GM06990 (cell line): Measurements from ENCODE around the gene C1orf21.

ENCODE experiments used
- DNase-seq: peaks from one replicate; pipeline ENCODE4 v3.0.0-alpha.2; 2011; ENCODE audit not compliant: insufficient read length; ENCODE audit errors: extremely low read depth
- H3K27me3 ChIP-seq: replicated peaks from 2 replicates; pipeline ENCODE4 v1.6.0; 2011; ENCODE audit warnings: low read length; ENCODE audit not compliant: control insufficient read depth, insufficient read depth
- H3K36me3 ChIP-seq: 2 replicates; pipeline ENCODE4 v1.5.1; 2011; ENCODE audit warnings: low read length; ENCODE audit not compliant: control insufficient read depth, insufficient read depth
- H3K4me3 ChIP-seq: replicated peaks from 2 replicates; pipeline ENCODE4 v1.5.1; 2011; ENCODE audit warnings: low read depth, mild to moderate bottlenecking, control low read depth, low read length
- TF ChIP-seq, protein P1 (sequence below): IDR thresholded peaks from 2 replicates; pipeline ENCODE4 v1.5.1; 2011; ENCODE audit warnings: low read length, control low read depth, mild to moderate bottlenecking, inconsistent platforms; ENCODE audit not compliant: insufficient read depth, poor library complexity, severe bottlenecking

C1orf21 gene

GRCh38 chr1:184499616-184500015 lies 112.8 kb downstream of the C1orf21 start:
- no peaks in the 10 kb centered on the region for H3K36me3 ChIP-seq
- TF ChIP-seq, protein P1, sequence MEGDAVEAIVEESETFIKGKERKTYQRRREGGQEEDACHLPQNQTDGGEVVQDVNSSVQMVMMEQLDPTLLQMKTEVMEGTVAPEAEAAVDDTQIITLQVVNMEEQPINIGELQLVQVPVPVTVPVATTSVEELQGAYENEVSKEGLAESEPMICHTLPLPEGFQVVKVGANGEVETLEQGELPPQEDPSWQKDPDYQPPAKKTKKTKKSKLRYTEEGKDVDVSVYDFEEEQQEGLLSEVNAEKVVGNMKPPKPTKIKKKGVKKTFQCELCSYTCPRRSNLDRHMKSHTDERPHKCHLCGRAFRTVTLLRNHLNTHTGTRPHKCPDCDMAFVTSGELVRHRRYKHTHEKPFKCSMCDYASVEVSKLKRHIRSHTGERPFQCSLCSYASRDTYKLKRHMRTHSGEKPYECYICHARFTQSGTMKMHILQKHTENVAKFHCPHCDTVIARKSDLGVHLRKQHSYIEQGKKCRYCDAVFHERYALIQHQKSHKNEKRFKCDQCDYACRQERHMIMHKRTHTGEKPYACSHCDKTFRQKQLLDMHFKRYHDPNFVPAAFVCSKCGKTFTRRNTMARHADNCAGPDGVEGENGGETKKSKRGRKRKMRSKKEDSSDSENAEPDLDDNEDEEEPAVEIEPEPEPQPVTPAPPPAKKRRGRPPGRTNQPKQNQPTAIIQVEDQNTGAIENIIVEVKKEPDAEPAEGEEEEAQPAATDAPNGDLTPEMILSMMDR: no peak
- no peak overlapping the region for H3K4me3 ChIP-seq
- H3K27me3 ChIP-seq: no peaks in the 10 kb centered on the region
- DNase-seq: no peak

DNA sequence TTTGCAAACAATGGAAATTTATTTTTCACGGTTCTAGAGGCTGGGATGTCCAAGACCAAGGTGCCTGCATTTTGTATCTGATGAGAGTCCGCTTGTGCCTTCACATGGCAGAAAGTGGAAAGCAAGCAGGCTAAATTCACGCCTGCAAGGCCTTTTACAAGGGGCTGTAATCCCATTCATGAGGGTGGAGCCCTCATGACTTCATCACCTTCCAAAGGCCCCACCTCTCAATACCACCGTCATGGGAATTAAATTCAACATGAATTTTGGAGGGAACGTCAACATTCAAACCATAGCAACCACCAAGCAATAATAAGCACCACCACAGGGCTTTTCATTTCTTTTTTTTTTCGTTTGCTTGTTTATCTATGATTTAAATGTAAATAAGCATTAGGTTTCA lies 115.3 kb downstream of the C1orf21 start:
- no peak overlapping the region for H3K4me3 ChIP-seq
- TF ChIP-seq, protein P1: no peak
- H3K27me3 ChIP-seq: no peaks in the 10 kb centered on the region
- no peak for DNase-seq
- no peaks in the 10 kb centered on the region for H3K36me3 ChIP-seq

GRCh38 chr1:184503221-184503749 lies 116.5 kb downstream of the C1orf21 start:
- TF ChIP-seq, protein P1: no peak
- no peak for DNase-seq
- H3K36me3 ChIP-seq: no peaks in the 10 kb centered on the region
- no peaks in the 10 kb centered on the region for H3K27me3 ChIP-seq
- H3K4me3 ChIP-seq: no peak overlapping the region

GRCh38 chr1:184504040-184504954 lies 117.5 kb downstream of the C1orf21 start:
- TF ChIP-seq, protein P1: no peak
- DNase-seq: no peak
- H3K4me3 ChIP-seq: no peak overlapping the region

DNA sequence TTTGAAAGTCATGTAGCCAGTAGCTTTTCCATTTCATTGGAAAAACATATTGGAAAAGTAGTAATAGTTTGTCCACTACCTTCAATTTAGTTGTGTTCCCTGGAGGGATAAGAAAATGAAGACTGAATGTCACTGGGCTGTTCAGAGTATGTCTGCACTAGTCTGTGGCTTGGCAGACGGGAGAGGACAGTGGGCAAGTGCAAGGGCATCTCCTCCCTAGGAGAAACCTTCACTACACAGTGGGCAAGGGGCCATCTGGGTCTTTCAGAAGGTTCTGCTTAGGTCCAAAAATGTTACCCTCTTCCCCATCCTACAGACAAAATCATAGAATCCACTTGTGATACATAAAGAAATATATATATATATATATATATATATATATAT lies 118.1 kb downstream of the C1orf21 start:
- no peak overlapping the region for H3K4me3 ChIP-seq
- H3K27me3 ChIP-seq: no peaks in the 10 kb centered on the region
- TF ChIP-seq, protein P1: no peak

More at GRCh38 chr1:184504040-184504954, 117.5 kb downstream of the C1orf21 start:
- Histone ChIP-seq H3K27me3 (no peaks in the 10 kb centered on the region), H3K36me3 (no peaks in the 10 kb centered on the region)

More for the DNA sequence above, 118.1 kb downstream of the C1orf21 start:
- no peaks in the 10 kb centered on the region for H3K36me3 ChIP-seq
- no peak for DNase-seq
